Mucosa of gallbladder (tissue), 1 donor: Measurements from ENCODE around the gene COLEC12. TPM values are rescaled to one million over a fixed set of nuclear protein-coding genes. Genes with fewer than 3 reads are reported as not detected.

ENCODE experiments used
- DNase-seq: peaks from one replicate; pipeline ENCODE4 v3.0.0-alpha.2; 2020; ENCODE audit warnings: low spot score
- total RNA-seq: library from RNA; stranded (reverse); gene quantifications from one replicate; pipeline ENCODE4 v1.2.1, GENCODE V29; 2021
- donor health status: DM: no; HTN: no; CAD: no.

COLEC12 gene
- total RNA-seq, 1 donor from 2014 or later: 4.9 TPM

DNA sequence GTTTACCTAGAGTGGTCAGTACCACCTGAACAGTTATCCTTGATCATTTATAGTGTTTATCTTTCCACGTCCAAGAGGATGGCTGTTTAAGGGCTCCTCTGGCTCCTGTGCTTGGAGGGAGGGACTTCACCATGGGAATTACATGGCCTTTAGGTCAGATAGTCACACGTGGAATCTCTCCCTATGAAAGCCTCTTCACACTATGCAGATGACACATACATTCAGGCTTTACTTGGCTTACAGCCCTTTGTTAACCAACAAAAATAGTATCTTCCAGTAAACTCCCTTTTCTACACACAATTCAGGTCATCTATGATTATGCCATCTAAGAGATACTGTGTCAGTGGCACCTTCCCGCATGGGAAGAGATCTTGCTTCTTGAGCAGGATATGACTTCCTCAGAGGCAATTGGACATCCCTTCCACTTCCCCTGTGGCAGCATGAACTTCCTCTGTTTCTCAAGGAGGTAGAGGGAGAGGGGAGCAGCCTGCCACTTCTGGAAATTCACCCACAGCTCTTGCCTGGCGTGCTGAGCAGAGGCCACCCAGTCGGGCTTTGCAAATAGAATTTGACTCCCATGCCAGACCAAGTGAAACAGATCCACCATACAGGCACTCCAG lies 53.5 kb downstream of the COLEC12 start:
- no peak for DNase-seq

DNA sequence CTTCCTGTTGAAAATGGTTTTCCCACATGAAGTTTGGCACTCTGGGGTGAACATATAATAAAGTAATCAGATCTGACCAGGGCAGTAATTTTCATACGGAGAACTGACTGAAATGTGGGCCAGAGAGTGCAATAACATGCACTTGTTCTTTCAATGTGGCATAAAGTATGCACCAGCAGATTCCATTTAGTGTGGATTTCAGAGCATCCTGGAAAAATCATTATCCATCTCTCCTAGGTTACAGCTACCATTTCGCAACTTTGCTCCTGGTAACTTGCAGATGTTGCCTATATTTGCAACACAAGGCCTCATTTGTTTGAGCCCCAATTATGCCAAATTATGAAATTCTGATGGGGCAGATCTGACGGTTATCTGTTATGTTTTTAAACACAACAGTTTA lies 55.4 kb downstream of the COLEC12 start:
- DNase-seq: no peak

DNA sequence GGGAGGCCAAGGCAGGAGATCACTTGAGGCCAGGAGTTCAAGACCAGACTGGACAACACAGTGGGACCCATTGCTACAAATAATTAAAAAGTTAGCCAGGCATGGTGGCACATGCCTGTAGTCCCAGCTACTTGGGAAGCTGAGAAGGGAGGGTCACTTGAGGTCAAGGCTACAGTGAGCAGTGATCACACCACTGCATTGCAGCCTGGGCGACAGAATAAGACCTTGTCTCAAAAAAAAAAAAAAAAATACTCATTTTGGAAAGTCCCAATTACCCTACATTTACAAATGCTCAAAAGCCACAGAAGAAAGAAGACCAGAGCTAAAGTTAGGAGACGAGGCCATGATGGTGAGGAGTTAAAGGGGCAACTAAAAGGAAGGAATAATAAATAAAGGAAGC lies 61.9 kb downstream of the COLEC12 start:
- no peak for DNase-seq

DNA sequence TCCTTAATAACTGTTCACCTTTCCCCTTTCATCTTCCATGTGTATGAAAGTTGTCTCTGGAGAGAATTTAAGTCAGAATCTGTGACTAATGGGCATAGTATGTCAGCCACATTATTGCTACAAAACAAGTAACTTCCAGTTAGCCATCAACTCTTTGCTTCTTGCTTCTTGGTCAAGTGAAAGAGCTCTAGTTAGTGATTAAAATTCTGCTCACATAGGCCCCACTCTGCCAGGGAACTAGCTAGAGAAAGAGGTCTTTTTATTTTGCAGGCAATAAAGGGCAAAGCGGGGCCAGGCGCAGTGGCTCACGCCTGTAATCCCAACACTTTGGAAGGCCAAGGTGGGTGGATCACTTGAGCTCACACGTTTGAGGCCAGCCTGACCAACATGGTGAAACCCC lies 64.6 kb downstream of the COLEC12 start:
- DNase-seq: no peak

DNA sequence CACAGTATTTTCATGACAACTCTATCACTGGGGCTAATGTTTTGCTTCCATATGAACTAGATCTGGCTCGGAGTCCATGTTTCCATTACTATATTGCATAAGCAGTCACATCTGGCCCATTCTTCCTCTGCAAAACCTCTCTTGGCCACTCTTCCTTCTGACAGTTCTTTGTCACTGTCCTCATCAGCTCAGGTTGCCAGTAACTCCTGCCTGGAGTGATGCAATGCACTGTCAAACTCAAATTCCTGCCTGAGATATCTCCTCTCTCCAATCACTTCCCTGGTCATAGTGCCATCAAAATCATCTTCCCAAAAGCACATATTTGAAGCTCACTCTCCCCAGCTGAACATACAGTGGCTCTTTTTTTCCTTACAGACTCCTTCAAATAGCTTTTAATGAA lies 66.1 kb downstream of the COLEC12 start:
- no peak for DNase-seq

DNA sequence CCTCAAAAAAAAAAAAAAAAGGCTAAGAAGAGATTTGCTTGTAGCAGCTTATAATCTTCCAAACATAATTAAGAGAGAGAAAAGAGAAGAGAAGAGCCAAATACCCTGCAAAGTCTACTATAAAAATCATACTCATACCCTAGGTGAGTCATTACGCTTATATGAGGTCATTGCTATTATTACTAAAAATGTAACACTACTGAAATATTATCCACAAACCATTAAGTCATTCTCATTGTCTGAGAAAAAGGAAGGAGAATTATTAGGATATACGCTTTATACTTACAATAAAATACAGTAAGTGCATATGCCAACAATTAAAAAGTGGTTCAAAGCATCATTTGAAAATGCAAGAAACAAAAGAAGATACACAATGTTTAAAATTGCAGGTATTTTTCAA lies 66.5 kb downstream of the COLEC12 start:
- DNase-seq: no peak

DNA sequence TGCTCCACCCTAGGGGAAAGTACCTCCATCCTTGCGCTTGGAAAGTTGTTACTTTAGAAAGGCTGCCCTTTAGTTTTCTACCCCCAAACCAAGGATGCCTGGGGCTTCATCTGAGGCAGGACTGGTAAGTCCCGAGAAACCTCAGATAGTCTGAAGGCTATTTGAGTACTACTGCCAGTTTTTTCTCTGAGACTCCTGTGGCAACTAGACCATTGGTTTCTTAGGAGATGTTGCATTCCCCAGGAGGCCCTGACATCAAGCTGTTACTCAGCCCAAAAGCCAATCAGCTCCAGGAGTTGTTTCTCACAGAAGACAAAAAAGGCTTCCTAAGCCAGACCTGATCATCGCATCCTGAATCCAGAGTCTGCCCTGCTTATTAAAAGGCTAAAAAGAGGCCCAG lies 67.2 kb downstream of the COLEC12 start:
- DNase-seq: no peak

DNA sequence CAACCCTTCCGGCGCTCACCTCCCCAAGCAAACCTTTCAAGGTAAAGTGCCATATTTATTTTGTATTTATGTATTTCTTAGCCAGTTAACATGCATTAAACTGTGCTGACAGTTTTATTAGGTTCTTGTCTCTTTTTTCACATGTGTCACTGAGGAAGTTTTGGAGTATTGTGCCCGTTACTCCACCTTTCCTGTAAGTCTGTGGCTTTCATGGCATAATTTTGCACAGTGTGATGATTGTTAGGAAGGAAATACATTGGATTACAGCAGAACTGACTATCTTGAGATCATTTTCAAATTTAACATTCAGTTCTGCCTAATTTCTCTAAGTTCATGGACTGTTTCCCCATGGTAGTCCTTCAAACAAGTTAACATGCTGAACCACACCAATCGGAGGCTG lies 67.7 kb downstream of the COLEC12 start:
- no peak for DNase-seq

DNA sequence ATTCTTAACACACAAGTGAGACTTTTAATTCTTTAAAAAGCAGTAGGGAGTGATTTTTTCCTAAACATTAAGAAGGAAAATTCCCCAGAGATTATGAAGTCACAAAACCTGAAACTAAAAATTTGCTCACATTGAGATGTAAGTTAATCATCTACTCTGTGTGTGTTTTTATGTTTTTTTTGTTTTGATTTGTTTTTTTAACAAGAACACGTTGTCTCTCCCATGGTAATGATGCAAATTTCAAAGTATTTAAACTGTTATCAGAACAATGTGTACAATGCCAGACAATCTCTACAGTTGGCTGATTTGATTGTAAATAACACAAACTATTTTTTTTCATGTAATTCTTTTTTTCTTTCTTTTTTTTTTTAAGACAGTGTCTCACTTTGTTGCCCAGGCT lies 71.5 kb downstream of the COLEC12 start:
- no peak for DNase-seq

DNA sequence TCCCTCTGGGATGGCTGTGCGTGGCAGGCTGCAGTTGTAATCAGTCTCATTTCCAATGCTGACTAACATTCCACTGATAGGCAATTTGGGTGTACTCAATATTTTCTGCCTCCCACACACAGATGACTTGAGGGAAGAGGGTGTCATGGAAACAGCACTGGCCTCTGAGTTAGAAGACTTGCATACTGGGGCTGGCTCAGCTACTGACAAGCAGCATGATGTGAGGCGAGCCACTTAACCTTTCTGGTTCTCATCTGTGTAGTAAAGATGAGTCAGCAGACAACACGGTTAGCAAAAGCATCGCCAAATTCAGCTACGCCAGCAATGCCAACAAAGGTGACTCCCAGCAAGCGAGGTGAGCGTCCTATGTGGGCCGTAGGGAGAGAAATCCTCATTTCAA lies 73.5 kb downstream of the COLEC12 start:
- no peak for DNase-seq

DNA sequence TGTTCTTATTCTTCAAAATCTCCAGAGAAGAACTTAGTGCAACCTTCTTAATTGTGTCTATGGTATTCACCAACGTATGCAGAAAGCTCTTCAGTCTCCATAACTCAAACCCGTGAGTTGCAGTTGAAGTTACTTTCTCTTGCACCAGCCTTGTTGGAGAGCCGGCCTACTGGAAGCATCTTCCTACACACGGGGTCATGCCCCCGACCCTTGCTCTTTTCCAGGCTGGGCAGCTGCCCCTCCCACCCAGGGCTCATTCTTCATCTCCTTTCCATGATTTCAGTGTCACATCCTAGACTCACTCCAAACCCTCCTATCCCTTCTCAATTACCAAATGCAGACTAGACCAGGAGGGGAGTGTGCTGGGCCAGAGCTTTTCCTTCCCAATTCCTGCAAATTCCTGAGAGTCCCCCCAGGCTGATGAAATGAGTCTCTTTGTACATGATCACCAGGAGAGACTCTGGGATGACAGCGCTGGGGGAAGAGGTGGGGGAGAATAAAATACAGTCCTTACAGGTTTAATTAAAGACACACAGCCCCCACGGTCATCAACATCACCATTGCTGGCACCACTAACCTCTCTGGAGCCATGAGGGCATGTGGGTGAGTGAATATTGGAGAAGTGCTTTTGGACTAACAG lies 75.3 kb downstream of the COLEC12 start:
- no peak for DNase-seq

DNA sequence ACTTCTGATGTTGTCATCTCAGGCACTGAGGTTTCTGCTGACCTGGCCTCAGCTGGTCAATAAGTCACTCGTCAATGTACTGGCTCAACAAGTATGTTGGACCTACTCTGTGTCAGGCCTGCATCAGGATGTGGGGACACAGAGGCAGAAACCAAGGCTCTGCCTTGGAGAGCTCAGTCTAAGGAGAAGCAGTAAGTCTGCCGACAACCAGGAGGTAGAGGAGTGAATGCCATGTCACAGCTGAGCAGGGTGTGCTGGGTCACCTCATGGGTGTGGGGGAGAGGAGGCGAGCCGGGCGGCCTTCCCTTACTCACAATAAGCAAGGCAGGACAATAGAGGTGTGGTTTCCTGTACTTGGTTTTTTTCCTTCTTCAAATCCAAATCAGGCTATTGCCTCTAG lies 75.8 kb downstream of the COLEC12 start:
- DNase-seq: no peak

DNA sequence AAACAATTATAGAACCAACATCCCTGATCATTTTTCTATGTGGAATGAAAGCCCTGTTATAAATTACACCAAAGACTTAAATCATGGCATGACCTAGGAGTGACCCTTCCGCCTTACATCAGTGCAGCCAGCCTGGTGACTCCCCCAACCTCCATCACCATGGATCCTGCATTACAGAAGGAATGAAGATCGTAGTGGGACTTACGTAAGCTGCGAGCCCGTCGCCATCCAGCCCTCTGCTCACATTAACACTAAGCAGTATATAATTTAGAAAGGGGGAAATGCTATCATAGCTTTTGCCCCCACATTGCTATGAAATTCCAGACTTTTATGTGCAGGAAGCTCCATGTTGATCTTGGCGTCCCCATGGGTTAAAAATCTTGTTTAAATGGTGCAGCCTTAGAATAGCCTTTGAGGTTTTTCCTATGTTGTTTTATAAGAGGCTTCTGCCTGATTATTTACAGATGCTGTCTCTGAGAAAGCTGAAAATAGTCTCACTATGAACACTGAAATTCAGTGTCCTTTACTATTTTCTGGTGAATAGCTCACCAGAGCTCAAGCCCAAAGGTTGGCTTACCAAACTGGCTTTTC lies 76.3 kb downstream of the COLEC12 start:
- no peak for DNase-seq

DNA sequence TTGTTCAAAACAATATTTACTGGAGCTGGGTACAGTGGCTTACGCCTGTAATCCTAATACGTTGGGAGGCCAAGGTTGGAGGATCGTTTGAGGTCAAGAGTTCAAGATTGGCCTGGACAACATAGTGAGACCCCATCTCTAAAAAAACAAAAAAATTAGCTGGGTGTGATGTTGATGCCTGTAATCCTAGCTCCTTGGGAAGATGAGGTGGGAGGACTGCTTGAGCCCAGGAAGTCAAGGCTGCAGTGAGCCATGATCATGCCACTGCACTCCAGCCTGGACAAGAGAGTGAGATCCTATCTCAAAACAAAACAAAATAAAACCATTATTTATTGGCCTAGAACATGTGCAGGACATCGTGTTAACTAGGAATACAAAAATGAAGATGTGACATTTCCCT lies 77.5 kb downstream of the COLEC12 start:
- no peak for DNase-seq

DNA sequence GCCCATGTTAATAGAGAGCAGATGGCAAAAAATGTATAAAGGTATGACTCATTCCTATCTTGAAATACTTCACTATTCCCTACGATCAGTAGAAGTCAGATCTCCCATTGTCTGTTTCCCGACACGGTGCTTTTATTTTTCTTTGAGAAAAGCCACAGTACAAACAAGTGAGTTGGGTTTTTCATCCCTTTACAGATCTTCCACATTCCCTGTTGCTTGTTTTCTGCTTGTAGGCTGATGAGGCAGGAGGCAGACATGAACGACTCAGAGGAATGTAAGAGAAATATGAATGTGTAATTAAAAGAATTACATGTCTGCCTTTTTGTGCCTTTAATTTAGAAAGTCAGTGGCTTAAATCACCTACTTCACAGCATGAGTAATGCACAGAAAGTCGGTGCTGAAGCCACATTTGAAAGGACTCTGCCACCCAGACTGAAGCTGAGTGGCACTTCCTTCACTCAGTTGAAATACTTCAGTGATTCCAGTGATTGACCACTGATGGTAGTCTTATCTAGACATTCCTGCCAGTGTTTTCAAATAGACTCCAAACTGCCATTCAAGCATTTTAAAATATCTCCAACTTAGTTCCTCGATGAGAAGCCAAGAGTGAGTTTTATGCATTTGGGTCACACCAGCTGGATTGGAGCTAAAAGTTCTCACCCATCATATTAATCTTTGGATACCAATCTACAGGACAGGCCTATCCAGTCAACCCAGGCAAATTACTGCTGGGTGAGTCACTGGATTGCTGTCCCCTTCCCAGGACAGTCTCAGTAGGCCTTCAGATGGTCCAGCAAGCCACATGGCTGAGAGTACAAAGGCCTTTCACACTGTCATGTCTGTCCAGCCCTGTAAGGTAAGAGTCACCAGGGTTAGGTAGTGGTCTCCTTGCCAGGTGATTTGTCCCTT lies 79.0 kb downstream of the COLEC12 start:
- no peak for DNase-seq

DNA sequence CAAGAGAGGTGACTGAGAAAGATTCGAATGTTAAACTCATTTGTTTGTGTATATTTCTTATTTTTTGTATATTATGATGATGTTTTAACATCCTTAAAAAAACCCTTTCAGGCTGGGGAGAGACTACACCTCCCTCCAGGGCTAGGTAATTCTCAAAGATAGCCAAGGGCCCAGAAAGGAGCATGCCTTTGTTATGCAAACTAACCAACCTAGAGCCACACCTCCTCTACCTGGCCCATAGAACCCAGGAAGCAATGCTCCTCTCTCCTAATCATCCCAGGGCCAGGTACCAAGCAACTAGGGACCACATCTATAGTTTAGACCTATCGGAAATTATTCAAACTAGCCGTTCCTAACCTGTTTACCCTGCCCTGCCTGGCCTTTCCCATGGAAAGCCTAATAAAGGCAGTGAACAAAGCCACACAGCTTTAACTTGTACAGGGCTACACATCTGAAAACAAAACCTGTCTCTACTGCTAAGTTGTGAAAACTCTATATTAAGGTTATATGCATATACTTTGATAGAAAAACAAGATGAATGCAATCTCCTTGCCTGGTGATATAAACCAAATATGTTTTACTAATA lies 79.7 kb downstream of the COLEC12 start:
- DNase-seq: no peak

DNA sequence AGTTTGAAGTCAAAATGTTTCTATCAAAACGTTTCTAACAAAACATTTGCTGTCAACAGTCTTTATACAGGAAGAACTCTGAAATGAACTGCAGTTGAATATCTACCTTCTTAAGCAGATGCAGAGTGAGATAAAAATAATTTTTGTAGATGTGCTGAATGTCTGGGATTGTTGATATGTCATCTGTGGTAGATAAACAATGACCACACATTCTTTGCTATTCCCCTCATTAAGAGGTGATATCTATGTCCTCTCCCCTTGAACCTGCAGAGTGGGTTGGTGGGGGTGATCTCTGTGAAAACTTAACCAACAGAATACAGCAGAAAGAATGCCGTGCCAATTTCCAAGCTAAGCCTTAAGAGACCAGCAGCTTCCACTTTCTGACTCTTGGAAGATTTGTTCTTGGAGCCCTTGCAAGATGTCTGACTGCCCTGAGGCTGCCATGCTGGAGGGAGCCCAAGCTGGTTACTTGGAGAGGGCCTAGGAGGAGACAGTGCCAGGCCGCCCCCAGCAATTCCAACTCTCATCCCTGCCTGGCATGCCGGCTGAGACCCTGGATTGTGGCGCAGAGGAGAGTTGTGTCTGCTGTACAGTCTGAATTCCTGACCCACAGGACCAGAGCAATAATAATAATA lies 80.8 kb downstream of the COLEC12 start:
- no peak for DNase-seq

DNA sequence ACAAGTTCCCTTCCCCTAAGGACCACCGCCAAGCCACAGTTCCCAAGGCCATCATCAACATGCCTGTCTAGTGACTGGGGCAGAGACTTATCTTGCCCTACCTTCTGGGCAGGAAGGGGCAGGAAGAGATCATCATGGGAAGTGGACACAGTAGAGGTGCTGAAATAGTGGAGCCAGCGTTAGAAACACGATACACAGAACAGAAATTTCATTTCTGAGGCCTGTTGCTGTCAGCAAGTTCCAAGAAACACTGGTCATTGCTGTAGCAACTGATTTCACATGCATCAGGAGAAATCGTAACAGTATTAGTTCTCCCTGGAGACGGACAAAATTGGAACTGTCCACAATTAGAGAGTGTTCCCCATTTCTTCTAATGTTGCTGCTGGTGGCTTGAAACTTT lies 83.0 kb downstream of the COLEC12 start:
- no peak for DNase-seq

DNA sequence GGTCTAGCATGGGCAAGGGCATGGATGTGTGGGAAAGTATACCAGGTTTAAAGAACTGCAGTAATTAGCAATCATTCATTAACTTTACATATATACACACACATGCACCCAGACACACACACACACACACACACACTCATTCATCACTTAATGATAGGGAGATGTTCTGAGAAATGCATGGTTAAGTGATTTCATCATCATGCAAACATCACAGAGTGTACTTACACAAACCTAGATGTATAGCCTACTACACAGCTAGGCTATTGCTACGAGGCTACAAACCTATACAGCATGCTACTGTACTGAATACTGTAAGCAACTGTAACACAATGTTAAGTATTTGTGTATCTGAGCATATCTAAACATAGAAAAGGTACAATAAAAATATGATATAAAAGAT lies 83.6 kb downstream of the COLEC12 start:
- DNase-seq: no peak

DNA sequence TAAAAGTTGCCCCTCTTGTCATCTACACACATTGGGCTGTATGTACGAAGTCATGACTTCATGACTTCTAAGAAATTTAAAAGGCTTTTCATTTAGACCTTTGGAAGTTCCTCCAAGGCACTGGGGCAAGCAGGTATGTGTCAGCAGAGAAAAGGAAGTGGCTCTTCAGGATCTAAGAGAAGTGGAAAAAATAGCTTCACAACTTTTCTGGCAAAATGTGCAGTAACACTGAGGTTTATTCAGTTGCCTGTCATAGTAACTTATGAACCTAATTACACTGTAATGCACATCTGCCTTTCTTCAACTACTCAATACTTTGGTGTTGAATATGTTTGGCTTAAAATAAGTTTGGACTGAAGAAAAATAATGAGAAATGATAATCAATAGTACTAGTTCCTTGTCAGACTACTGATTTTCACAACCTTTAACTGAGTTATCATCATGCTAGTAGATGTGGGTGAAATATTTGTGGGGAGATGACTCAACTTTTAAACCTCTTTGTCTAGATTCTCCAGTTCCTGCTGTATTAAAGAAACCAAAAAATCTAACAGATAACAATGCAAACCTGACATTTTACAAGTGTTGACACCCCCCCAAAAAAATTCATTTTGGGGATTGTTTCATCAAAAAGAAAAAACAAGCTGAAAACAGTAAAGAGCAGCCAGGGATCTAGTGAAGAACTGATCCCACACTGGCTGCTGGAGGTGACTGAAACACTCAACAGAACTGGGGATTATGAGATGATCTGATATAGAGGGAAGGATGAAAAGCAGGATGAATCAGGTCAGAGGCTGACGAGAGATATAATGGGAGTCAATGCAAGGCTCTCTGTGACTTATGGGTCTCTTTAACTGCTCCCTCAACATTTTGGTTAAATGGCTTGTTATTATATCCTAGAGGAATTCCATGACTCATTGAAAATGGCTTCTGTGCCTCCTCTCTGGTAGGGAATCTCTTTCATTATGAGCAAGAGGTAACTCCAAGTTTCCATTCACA lies 84.6 kb downstream of the COLEC12 start:
- DNase-seq: no peak
